OCI-LY7 (cell line): ENCODE measurements around the gene CISD3.

Source experiments
- CTCF ChIP-seq: fragments of 200-600 bp; sonication (generic); conservative IDR thresholded peaks from 2 replicates; pipeline ENCODE4 v1.5.1; 2014; ENCODE audit warnings: mild to moderate bottlenecking, antibody characterized with exemption, low read length, moderate library complexity, mixed read lengths
- EZH2phosphoT487 ChIP-seq: fragments of 200-600 bp; sonication (generic); IDR thresholded peaks from 2 replicates; pipeline ENCODE4 v1.6.1; 2018; ENCODE audit warnings: low read depth, borderline replicate concordance, mild to moderate bottlenecking, mixed run types, antibody characterized with exemption, low read length, moderate library complexity, mixed read lengths

- TF ChIP-seq EZH2phosphoT487 (no peak), CTCF (no peak)
Observed at GRCh38 chr17:38681096-38681495, 49.0 kb upstream of the CISD3 start.
